Erythroblast (primary cell): Measurements from ENCODE around the gene SCGB3A1.

ENCODE experiments used
- DNase-seq, 2 experiments: peaks; one replicate each; lab custom pipeline; 2025; lab: John Stamatoyannopoulos, UW
- GATA1 ChIP-seq: IDR thresholded peaks from 2 replicates; pipeline ENCODE4 v1.6.1; 2011; ENCODE audit warnings: low read depth, mild to moderate bottlenecking, control low read depth, low read length, moderate library complexity
- POLR2A ChIP-seq: IDR thresholded peaks from 2 replicates; pipeline ENCODE4 v1.6.1; 2011; ENCODE audit warnings: mild to moderate bottlenecking, low read length

SCGB3A1 gene

GRCh38 chr5:180605554-180606214 lies 14.4 kb upstream of the SCGB3A1 start:
- peak; percentile 76 to 87 for DNase-seq
- TF ChIP-seq POLR2A (no peak), GATA1 (no peak)

GRCh38 chr5:180604271-180604670 lies 13.0 kb upstream of the SCGB3A1 start:
- DNase-seq, result no peak

GRCh38 chr5:180603076-180603594 lies 11.8 kb upstream of the SCGB3A1 start:
- no peak for TF ChIP-seq GATA1
- TF ChIP-seq POLR2A, result no peak
- DNase-seq, result no peak

More at GRCh38 chr5:180604271-180604670, 13.0 kb upstream of the SCGB3A1 start:
- no peak for TF ChIP-seq POLR2A
- no peak for TF ChIP-seq GATA1

- no peak for TF ChIP-seq GATA1
- no peak for TF ChIP-seq POLR2A
- DNase-seq, result no peak
These were observed 11.3 kb upstream of the SCGB3A1 start for GRCh38 chr5:180602481-180603075.

GRCh38 chr5:180601591-180602480 lies 10.5 kb upstream of the SCGB3A1 start:
- TF ChIP-seq GATA1, result no peak
- no peak for TF ChIP-seq POLR2A
- DNase-seq, result no peak

GRCh38 chr5:180600554-180601041 lies 9.3 kb upstream of the SCGB3A1 start:
- TF ChIP-seq GATA1 (no peak), POLR2A (no peak)
- DNase-seq, result no peak

- TF ChIP-seq POLR2A (no peak), GATA1 (no peak)
- DNase-seq, result no peak
These were observed 8.8 kb upstream of the SCGB3A1 start for GRCh38 chr5:180599981-180600553.

GRCh38 chr5:180599590-180599914 lies 8.3 kb upstream of the SCGB3A1 start:
- no peak for DNase-seq
- TF ChIP-seq POLR2A (no peak), GATA1 (no peak)

- DNase-seq, result no peak
- TF ChIP-seq POLR2A, result no peak
- no peak for TF ChIP-seq GATA1
These were observed 7.7 kb upstream of the SCGB3A1 start for GRCh38 chr5:180598797-180599589.

- DNase-seq, result no peak
- TF ChIP-seq POLR2A, result no peak
- no peak for TF ChIP-seq GATA1
These were observed 7.0 kb upstream of the SCGB3A1 start for GRCh38 chr5:180598316-180598701.

GRCh38 chr5:180596668-180597231 lies 5.5 kb upstream of the SCGB3A1 start:
- TF ChIP-seq GATA1, result no peak
- no peak for TF ChIP-seq POLR2A

GRCh38 chr5:180596115-180596667 lies 4.9 kb upstream of the SCGB3A1 start:
- DNase-seq, result no peak
- TF ChIP-seq POLR2A (no peak), GATA1 (no peak)

More at GRCh38 chr5:180596668-180597231, 5.5 kb upstream of the SCGB3A1 start:
- DNase-seq, result no peak
